Mucosa of stomach (tissue), 1 donor: ENCODE measurements around the gene EOMES.

ENCODE experiments used
- H3K27me3 ChIP-seq: one replicate; pipeline ENCODE4 v1.7.0; 2013; ENCODE audit warnings: mild to moderate bottlenecking, low read length; ENCODE audit not compliant: control insufficient read depth, insufficient read depth
- H3K36me3 ChIP-seq: one replicate; pipeline ENCODE4 v1.7.0; 2013; ENCODE audit warnings: low read length; ENCODE audit not compliant: control insufficient read depth, insufficient read depth
- H3K4me1 ChIP-seq: one replicate; pipeline ENCODE4 v1.7.0; 2013; ENCODE audit warnings: mild to moderate bottlenecking, low read length; ENCODE audit not compliant: control insufficient read depth, insufficient read depth
- H3K4me3 ChIP-seq: one replicate; pipeline ENCODE4 v1.7.0; 2013; ENCODE audit warnings: low read length
- H3K9ac ChIP-seq: one replicate; pipeline ENCODE4 v1.7.0; 2013; ENCODE audit warnings: mild to moderate bottlenecking, low read length, moderate library complexity
- H3K9me3 ChIP-seq: one replicate; pipeline ENCODE4 v1.7.0; 2013; ENCODE audit warnings: mild to moderate bottlenecking, low read length, moderate library complexity; ENCODE audit not compliant: control insufficient read depth
- donor health status: Pancreatic carcinoma.

The EOMES gene

DNA sequence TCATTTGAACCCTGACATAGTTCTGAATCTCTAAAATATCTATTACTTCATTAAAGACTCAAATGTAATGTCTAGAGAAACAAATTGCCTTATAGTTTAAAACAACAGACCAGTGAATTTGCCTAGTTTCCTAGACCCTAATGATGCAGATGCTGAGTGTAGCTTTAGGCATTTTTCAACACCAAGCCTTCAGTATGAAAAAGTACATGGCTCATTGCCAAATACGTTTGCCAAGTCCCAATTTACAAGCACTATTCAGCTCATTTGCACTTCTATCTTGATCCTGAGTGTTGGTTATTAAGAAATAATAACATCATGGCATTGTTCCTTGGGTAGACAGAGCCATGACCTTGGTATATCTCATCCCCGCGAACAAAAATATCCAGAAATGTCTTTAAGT, 46.8 kb downstream of the EOMES start:
- Histone ChIP-seq H3K4me3 (no peak overlapping the region), H3K9me3 (no peaks in the 10 kb centered on the region), H3K9ac (no peak overlapping the region), H3K27me3 (no peaks in the 10 kb centered on the region), H3K4me1 (peaks cover 5% of the 10 kb centered on the region), H3K36me3 (no peaks in the 10 kb centered on the region)

DNA sequence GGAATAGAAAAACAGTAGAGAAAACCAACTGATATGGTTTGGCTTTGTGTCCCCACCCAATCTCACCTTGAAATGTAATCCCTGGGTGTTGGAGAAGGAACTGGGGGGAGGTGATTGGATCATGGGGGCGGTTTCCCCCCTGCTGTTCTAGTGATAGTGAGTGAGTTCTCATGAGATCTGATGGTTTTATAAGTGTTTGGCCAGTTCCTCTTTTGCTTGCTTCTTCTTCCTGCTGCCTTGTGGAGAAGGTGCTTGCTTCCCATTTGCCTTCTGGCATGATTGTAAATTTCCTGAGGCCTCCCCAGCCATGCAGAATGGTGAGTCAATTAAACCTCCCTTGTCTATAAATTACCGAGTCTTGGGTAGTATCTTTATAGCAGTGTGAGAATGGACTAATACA, 48.4 kb downstream of the EOMES start:
- no peaks in the 10 kb centered on the region for H3K27me3 ChIP-seq
- H3K9ac ChIP-seq, result no peak overlapping the region
- H3K4me3 ChIP-seq, result no peak overlapping the region
- no peaks in the 10 kb centered on the region for H3K9me3 ChIP-seq
- H3K36me3 ChIP-seq, result no peaks in the 10 kb centered on the region
- no peaks in the 10 kb centered on the region for H3K4me1 ChIP-seq

DNA sequence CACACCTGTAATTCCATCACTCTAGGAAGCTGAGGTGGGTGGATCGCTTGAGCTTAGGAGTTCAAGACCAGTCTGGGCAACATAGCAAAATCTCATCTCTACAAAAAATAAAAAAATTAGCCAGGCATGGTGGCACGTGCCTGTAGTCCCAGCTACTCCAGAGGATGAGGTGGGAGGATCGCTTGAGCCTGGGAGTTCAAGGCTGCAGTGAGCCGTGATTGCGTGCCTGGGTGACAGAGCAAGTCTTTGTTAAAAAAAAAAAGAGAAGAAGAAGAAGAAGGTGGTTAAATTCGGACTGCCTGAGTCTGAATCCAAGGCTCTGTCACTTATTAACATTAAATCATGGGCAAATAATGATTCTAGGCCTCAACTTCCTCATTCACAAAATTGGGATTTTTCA, 51.0 kb downstream of the EOMES start:
- Histone ChIP-seq H3K27me3 (no peaks in the 10 kb centered on the region), H3K9ac (no peak overlapping the region), H3K4me1 (no peaks in the 10 kb centered on the region), H3K9me3 (no peaks in the 10 kb centered on the region), H3K4me3 (no peak overlapping the region), H3K36me3 (no peaks in the 10 kb centered on the region)

DNA sequence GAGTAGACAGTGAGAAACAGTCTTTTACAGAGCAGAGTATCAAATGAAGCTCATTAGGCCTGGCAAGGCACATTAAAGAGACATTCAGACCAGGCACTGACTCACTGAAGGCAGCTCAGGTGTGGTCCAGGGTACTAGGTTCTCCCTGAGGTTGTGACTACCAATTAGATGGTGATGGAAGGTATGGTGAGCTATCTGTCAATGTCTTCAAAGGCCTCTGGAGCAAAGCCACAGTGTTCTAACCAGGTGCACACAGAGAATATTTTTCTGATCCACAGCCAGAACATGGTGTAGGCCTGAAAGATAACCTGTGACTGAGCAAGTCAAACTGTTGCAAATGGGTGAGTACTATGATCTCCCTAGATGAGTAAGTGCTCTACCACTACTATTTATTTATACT, 51.5 kb downstream of the EOMES start:
- H3K9me3 ChIP-seq, result no peaks in the 10 kb centered on the region
- H3K4me1 ChIP-seq, result no peaks in the 10 kb centered on the region
- no peak overlapping the region for H3K4me3 ChIP-seq
- H3K9ac ChIP-seq, result no peak overlapping the region
- no peaks in the 10 kb centered on the region for H3K27me3 ChIP-seq
- H3K36me3 ChIP-seq, result no peaks in the 10 kb centered on the region

DNA sequence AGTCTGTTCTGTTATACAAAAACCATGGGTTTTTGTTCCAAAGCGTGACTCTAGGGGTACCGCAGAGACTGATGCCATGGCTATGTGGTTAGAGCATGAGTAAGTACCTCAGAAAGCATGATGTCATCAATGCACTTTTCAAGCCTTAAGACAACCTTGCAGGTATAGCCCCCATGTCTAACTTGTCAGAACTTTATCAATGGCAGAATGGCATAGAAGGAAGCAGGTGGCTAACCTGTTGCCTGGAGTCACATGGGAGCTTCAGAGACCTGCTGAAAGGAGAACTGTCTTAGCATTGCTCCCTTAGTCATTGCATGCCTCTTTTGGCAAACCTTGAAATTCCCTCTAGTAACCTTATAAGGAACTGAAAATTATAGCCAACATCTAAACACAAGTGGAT, 52.5 kb downstream of the EOMES start:
- no peak overlapping the region for H3K4me3 ChIP-seq
- H3K27me3 ChIP-seq, result no peaks in the 10 kb centered on the region
- no peaks in the 10 kb centered on the region for H3K9me3 ChIP-seq
- H3K36me3 ChIP-seq, result no peaks in the 10 kb centered on the region
- no peaks in the 10 kb centered on the region for H3K4me1 ChIP-seq
- no peak overlapping the region for H3K9ac ChIP-seq

DNA sequence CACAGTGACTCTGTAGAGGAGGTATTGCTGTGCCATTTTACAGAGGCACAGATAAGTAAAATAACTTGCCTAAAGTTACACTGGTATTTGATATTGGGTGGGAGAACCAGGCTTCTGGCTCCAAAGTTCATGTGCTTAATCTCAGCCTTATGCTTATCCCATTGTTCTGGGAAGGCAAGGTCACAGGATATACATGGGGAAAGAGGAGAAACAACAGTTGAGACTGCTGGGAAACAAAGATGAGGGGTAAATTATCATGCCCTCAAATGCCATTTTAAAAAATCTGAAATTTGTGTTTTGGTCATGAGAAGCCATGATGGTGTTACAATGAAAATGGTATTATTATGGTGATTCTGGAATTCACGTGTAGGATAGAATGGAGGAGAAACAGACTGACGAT, 54.4 kb downstream of the EOMES start:
- Histone ChIP-seq H3K9me3 (no peaks in the 10 kb centered on the region), H3K4me3 (no peak overlapping the region), H3K27me3 (no peaks in the 10 kb centered on the region), H3K4me1 (no peaks in the 10 kb centered on the region), H3K36me3 (no peaks in the 10 kb centered on the region), H3K9ac (no peak overlapping the region)

DNA sequence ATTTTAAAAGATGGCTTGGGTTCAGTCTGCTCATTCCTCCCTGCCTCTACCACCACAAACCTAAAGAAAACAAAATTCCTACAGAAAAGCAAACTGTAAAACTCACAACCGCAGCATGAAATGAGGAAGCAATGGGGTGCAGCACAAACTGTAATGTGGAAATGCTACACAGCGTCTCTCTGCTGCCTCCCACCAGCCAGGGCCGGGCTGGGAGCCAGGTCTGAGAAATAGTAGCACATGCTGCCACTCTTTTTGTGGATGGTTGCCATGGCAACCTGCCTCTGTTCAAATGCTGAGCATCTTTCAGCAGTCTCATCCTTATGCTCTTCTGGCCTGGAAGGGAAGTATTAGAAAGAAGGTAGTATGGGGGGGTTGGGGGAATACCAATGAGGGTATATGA, 55.4 kb downstream of the EOMES start:
- Histone ChIP-seq H3K9me3 (no peaks in the 10 kb centered on the region), H3K4me1 (no peaks in the 10 kb centered on the region), H3K9ac (no peak overlapping the region), H3K4me3 (no peak overlapping the region), H3K27me3 (no peaks in the 10 kb centered on the region), H3K36me3 (no peaks in the 10 kb centered on the region)

DNA sequence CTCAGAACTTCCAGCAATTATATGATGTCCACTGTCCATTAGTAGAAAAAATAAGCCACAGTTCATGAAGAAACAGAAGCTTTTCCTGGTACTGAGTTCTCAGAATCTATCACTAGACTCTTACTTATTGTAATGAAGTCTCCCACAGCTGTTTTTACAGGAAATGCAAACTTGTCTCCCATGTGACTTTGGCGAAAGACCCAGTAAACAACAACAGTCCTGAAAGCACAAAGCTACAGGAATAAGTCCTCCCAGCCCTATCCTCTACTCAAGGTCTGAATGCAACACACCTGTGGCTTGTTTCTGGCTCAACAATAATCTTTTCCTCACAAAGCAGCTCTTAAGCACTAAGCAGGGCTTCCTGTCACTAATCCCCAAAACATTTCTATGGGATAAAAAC, 55.9 kb downstream of the EOMES start:
- H3K4me3 ChIP-seq, result no peak overlapping the region
- no peaks in the 10 kb centered on the region for H3K4me1 ChIP-seq
- H3K36me3 ChIP-seq, result no peaks in the 10 kb centered on the region
- no peaks in the 10 kb centered on the region for H3K9me3 ChIP-seq
- H3K27me3 ChIP-seq, result no peaks in the 10 kb centered on the region
- no peak overlapping the region for H3K9ac ChIP-seq
